Transverse colon (tissue), 4 donors: Measurements from ENCODE around the gene PREX1. TPM values are rescaled to one million over a fixed set of nuclear protein-coding genes. Genes with fewer than 3 reads are reported as not detected.

ENCODE experiments used
- DNase-seq: peaks from one replicate; pipeline ENCODE4 v3.0.0-alpha.2; 2019
- H3K27ac ChIP-seq, 4 donors: fragments of 200-600 bp; sonication (generic); 2 replicates each; pipeline ENCODE4 v1.5.1; 2016 to 2018; ENCODE audit warnings: inconsistent platforms in 4 of 4
- H3K27me3 ChIP-seq: fragments of 200-600 bp; sonication (generic); 2 replicates; pipeline ENCODE4 v1.5.1; 2017; ENCODE audit warnings: inconsistent platforms
- H3K36me3 ChIP-seq, 4 donors: fragments of 200-600 bp; sonication (generic); 2 replicates each; pipeline ENCODE4 v1.5.1; 2017 to 2019; ENCODE audit warnings: inconsistent platforms in 4 of 4
- H3K4me1 ChIP-seq, 4 donors: fragments of 200-600 bp; sonication (generic); 2 replicates each; pipeline ENCODE4 v1.5.1; 2017 to 2020; ENCODE audit warnings: inconsistent platforms in 4 of 4
- H3K4me3 ChIP-seq, 4 donors: fragments of 200-600 bp; sonication (generic); 1 replicate in 1 of 4; 2 replicates in 3 of 4; pipeline versions ENCODE4 v1.5.1 to v1.6.1; 2017 to 2019; ENCODE audit warnings: inconsistent platforms in 4 of 4
- H3K9me3 ChIP-seq, 2 donors: fragments of 200-600 bp; sonication (generic); 2 replicates each; pipeline ENCODE4 v1.5.1; 2017 to 2019; ENCODE audit warnings: inconsistent platforms in 2 of 2
- CTCF ChIP-seq, 5 experiments: fragments of 200-600 bp in 3 of 5; fragments of 450-650 bp in 2 of 5; sonication (generic) in 3 of 5; IDR thresholded peaks; 1 replicate in 2 of 5; 2 replicates in 3 of 5; pipeline ENCODE4 v1.5.1; 2016 to 2017; ENCODE audit warnings: antibody characterized with exemption in 5 of 5, inconsistent platforms in 3 of 5, mild to moderate bottlenecking in 2 of 5, moderate library complexity in 1 of 5
- EP300 ChIP-seq: sonication (generic); formaldehyde crosslinking; IDR thresholded peaks from one replicate; pipeline ENCODE4 v1.6.1; 2017; ENCODE audit warnings: antibody characterized with exemption, low read depth
- POLR2A ChIP-seq: fragments of 450-650 bp; IDR thresholded peaks from one replicate; pipeline ENCODE4 v1.6.1; 2016; ENCODE audit warnings: antibody characterized with exemption, mild to moderate bottlenecking, moderate library complexity
- POLR2AphosphoS5 ChIP-seq, 3 donors: sonication (generic); formaldehyde crosslinking; IDR thresholded peaks; one replicate each; pipeline ENCODE4 v1.6.1; 2016; ENCODE audit warnings: antibody characterized with exemption in 3 of 3
- WGBS, 2 donors: methylation state at CpG; one replicate each; pipeline ENCODE4 v1.1.5; 2018; ENCODE audit warnings: low coverage in 1 of 2; 5-methylcytosine and 5-hydroxymethylcytosine counted together
- in situ Hi-C, 4 donors: fragments of 200-750 bp; cut with MboI; loops; one replicate each; pipeline versions ENCODE4 v1.15.0 to v1.15.1; 2017; ENCODE audit warnings: low sequenced_read_pairs in 3 of 4, low pct_ligation_motif_present in 1 of 4, low pct_unique_long_range_greater_than_20kb in 1 of 4
- intact Hi-C: fragments of 100-400 bp; cut with DNase I; formaldehyde crosslinking; loops from one replicate; pipeline ENCODE4 v1.15.1; 2023; ENCODE audit warnings: low total_unique reads
- total RNA-seq, 4 donors: library from RNA; depleted of rRNA; stranded (reverse); fragments of >200 nt; gene quantifications; one replicate each; pipeline ENCODE4 v1.1.0, GENCODE V29; 2016

PREX1 gene
- total RNA-seq, 4 donors from 2014 or later = 10.9 to 29.9 (median 16.6) TPM

DNA sequence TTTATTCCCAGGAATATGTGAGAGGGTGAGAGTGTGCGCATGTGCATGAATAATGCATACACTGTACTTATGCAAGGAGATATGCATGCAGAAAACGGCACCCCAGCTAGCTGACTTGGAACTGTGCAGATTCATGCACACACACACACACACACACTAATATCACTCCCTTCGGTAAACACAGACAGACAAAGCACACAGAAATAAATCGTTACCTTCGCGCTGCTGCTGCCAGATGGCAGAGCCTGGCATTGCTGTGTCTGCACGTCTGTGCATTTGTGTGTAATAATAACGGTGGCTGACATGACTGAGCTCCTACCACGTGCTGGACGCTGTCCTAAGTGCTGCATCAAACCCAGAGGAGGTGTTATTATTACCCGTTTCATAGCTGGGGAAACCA is 36.8 kb downstream of the PREX1 start:
- peaks cover 0 to 30% (median 2%) of the 10 kb centered on the region in 4 donors for H3K4me1 ChIP-seq
- in situ Hi-C loops = no loop called here
- DNase-seq = no peak
- 25 to 33% methylated on average over 2 to 11 of the region's 11 CpGs for WGBS, 2 donors
- no peaks in the 10 kb centered on the region for H3K36me3 ChIP-seq
- intact Hi-C loops = no loop called here
- H3K27ac ChIP-seq = no peak overlapping the region
- TF ChIP-seq POLR2AphosphoS5 (IDR thresholded peaks at IDR 0.05) = no peak
- TF ChIP-seq EP300 = no peak
- TF ChIP-seq POLR2A = no peak
- TF ChIP-seq CTCF (IDR thresholded peaks at IDR 0.05) = no peak
- no peaks in the 10 kb centered on the region for H3K27me3 ChIP-seq
- no peaks in the 10 kb centered on the region for H3K9me3 ChIP-seq
- H3K4me3 ChIP-seq = no peak overlapping the region

GRCh38 chr20:48790473-48791003 is 37.3 kb downstream of the PREX1 start:
- DNase-seq = no peak
- intact Hi-C loops = no loop called here
- Histone ChIP-seq H3K4me1 (peaks cover 0 to 33% (median 2%) of the 10 kb centered on the region in 4 donors), H3K27me3 (no peaks in the 10 kb centered on the region), H3K27ac (no peak overlapping the region), H3K9me3 (no peaks in the 10 kb centered on the region), H3K4me3 (no peak overlapping the region), H3K36me3 (no peaks in the 10 kb centered on the region)
- WGBS, 2 donors = 51 to 61% methylated on average over 4 to 5 of the region's 5 CpGs
- TF ChIP-seq POLR2A = no peak
- TF ChIP-seq EP300 = no peak
- TF ChIP-seq CTCF (IDR thresholded peaks at IDR 0.05) = no peak
- TF ChIP-seq POLR2AphosphoS5 (IDR thresholded peaks at IDR 0.05) = no peak
- in situ Hi-C loops = no loop called here

- H3K4me1 ChIP-seq = peaks cover 0 to 33% (median 2%) of the 10 kb centered on the region in 4 donors
- intact Hi-C loops (no loop called here), in situ Hi-C loops (no loop called here)
- no peaks in the 10 kb centered on the region for H3K9me3 ChIP-seq
- H3K27ac ChIP-seq = no peak overlapping the region
- no peak for TF ChIP-seq EP300
- no peaks in the 10 kb centered on the region for H3K36me3 ChIP-seq
- H3K4me3 ChIP-seq = no peak overlapping the region
- DNase-seq = no peak
- WGBS, 2 donors = 74 to 78% methylated on average over 9 of the region's 9 CpGs
- H3K27me3 ChIP-seq = no peaks in the 10 kb centered on the region
These were observed 37.9 kb downstream of the PREX1 start for GRCh38 chr20:48789781-48790472.

- no peak for DNase-seq
- Histone ChIP-seq H3K9me3 (no peaks in the 10 kb centered on the region), H3K4me3 (no peak overlapping the region), H3K36me3 (no peaks in the 10 kb centered on the region), H3K4me1 (peaks cover 0 to 34% (median 2%) of the 10 kb centered on the region in 4 donors), H3K27me3 (no peaks in the 10 kb centered on the region), H3K27ac (no peak overlapping the region)
- no peak for TF ChIP-seq EP300
- TF ChIP-seq POLR2AphosphoS5 (IDR thresholded peaks at IDR 0.05) = no peak
- no peak for TF ChIP-seq POLR2A
- TF ChIP-seq CTCF (IDR thresholded peaks at IDR 0.05) = no peak
- WGBS, 2 donors = 69 to 80% methylated on average over 1 to 6 of the region's 6 CpGs
- intact Hi-C loops (no loop called here), in situ Hi-C loops (no loop called here)
These were observed 38.6 kb downstream of the PREX1 start for GRCh38 chr20:48789185-48789668.
